LHCN-M2 (cell line): ENCODE measurements around the gene LMCD1. TPM values are rescaled to one million over a fixed set of nuclear protein-coding genes. Genes with fewer than 3 reads are reported as not detected.

Experiments
- DNase-seq: peaks from one replicate; pipeline ENCODE4 v3.0.0-alpha.2; 2012; ENCODE audit warnings: low read depth
- total RNA-seq: library from RNA; depleted of rRNA; stranded (reverse); fragments of >200 nt; gene quantifications from 2 replicates; pipeline ENCODE4 v1.2.3, GENCODE V29; 2014

Gene LMCD1
- total RNA-seq, 1 experiment from 2014 or later = 30.3 TPM

- no peak for DNase-seq
Measured at GRCh38 chr3:8484409-8485140, 17.0 kb upstream of the LMCD1 start.

GRCh38 chr3:8485141-8485870, 16.3 kb upstream of the LMCD1 start:
- no peak for DNase-seq

GRCh38 chr3:8485943-8486342, 15.7 kb upstream of the LMCD1 start:
- no peak for DNase-seq

- DNase-seq = no peak
Measured at GRCh38 chr3:8486434-8486833, 15.2 kb upstream of the LMCD1 start.

- DNase-seq = no peak
Measured at GRCh38 chr3:8486936-8487335, 14.7 kb upstream of the LMCD1 start.

GRCh38 chr3:8488411-8488810, 13.2 kb upstream of the LMCD1 start:
- DNase-seq = peak; percentile 51

GRCh38 chr3:8488877-8489276, 12.7 kb upstream of the LMCD1 start:
- DNase-seq = no peak

GRCh38 chr3:8489278-8489792, 12.3 kb upstream of the LMCD1 start:
- DNase-seq = peak; percentile 51

GRCh38 chr3:8490079-8490552, 11.5 kb upstream of the LMCD1 start:
- peak; percentile 95 for DNase-seq

GRCh38 chr3:8491271-8492144, 10.1 kb upstream of the LMCD1 start:
- DNase-seq = no peak

GRCh38 chr3:8492744-8493511, 8.7 kb upstream of the LMCD1 start:
- peak; percentile 50 for DNase-seq

- DNase-seq = no peak
Measured at GRCh38 chr3:8493744-8494143, 7.9 kb upstream of the LMCD1 start.

GRCh38 chr3:8494327-8494726, 7.3 kb upstream of the LMCD1 start:
- no peak for DNase-seq

- DNase-seq = peak; percentile 87
Measured at GRCh38 chr3:8497582-8497981, 4.0 kb upstream of the LMCD1 start.

GRCh38 chr3:8499181-8499611, 2.4 kb upstream of the LMCD1 start:
- no peak for DNase-seq

GRCh38 chr3:8500319-8500988, 1.2 kb upstream of the LMCD1 start:
- DNase-seq = no peak

- DNase-seq = no peak
Measured at GRCh38 chr3:8500989-8501370, 643 bp upstream of the LMCD1 start.

GRCh38 chr3:8503461-8503860, 1.8 kb downstream of the LMCD1 start:
- no peak for DNase-seq

GRCh38 chr3:8503871-8504610, 2.4 kb downstream of the LMCD1 start:
- peak; percentile 69 for DNase-seq

- DNase-seq = no peak
Measured at GRCh38 chr3:8504611-8504973, 3.0 kb downstream of the LMCD1 start.
